ENCODE measurements around the gene MCF2L2.
"Not testable (repeated sequence)": the region's sequence is repeated elsewhere in the genome, so short reads cannot be mapped to it uniquely, and the experiment has no call there.

Gene MCF2L2

DNA sequence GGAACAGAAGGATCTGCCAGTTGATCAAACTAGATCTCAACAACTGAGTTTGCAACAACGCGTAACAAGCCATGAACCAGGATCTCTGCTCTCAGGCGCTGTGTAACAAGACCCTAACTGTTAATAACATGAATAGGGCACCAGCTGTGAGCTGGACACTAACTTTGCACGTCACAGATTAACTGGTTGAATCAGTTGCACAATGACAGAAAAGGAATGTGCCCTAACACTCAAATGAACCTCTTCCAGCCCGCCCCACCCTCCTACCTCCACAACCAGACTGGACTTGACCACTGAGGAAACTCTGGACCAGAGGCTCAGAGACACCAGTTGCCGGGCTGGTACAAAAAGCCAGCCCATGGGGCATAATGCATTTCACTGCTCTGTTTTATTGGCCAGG lies 34.3 kb downstream of the MCF2L2 start:
- DNase-seq, result no peak

DNA sequence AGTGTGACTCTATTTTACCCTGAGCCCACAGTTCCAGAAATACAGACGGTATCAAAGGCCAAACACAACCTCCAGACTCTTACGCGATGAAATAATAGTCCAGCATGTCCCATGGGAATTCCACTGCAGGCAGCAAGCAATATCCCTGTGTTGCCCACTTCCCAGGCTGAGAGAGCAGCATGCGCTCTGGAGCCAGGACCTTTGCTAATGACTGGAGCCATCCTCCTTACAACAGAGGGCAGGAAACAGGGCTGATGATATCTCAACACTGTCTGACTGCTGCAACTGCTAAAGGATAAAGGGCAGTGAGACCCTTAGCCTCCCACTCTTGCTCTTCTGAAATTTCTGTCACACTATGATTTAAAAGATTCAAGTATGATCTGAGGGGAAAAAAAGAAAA lies 34.8 kb downstream of the MCF2L2 start:
- no peak for DNase-seq

DNA sequence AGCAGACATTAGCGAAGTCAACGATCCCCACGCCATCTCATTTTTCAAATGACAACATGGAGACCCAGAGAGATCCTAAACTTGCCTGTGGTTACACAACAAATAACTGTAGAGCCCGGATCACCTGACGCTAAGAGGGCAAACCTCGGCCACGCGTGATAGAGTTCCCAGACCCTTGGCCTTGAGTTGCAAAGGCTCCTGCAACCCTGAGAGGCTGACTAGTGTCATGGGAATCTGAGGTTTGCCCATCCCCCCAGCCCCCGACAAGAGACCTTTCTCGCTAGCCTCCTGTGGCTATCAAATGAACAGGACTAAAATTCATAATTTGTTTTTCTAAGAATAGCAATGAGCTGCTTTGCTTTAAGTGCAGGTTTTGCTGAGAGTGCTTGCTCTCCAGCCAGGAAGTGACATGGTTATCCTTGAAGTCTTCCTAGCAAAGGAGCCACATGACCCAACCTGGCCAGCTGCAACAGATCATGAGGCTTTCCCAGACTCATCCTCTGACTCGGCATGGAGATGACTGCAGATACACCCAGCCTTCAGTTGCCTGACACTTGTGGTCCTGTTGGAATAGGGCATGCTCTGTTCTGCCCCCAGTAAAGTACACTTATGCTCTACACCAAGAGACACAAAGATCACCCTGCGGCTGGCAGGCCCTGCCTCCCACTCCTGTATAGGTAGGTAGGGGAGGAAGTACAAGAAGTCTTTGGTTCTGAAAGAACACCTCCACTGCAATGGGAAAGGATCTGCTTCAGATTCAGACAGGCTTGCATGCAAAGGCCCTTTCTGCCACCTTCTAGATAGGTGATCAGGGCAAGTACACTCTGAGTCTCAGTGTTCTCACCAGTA lies 36.0 kb downstream of the MCF2L2 start:
- DNase-seq, result no peak

DNA sequence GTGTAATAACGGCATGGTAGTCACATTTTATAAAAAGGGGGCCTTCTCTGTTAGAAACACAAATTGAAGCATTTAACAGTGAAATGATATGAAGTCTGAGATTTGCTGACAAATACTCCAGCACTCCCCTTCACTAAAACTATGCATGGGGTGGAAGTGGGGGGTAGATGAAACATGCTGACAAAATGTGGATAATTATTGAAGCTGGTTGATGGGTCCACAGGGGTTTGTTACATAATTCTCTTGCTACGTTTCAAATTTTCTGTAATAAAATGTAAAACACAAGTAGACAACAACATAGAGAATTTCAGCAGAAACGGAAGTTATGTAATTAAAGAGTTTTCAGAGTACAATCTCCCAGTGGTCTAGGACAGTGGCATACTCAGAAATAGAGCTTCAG lies 37.0 kb downstream of the MCF2L2 start:
- DNase-seq, result no peak

DNA sequence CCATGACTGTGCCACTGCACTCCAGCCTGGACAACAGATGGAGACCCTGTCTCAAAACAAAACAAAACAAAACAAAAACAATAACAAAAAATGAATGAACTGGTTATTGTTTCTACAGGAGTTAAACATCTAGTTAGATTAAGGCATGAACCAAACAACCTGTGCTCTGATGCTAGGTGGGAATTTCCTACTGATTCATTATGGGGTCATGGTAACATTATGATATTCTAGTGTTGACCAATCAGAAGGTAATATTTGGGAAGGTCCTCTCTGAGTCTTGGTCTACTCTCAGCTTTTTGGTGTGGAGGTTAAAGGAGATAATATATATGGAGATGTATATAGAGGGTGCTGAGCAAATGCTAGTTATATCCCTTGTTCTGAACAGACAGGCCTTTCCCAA lies 37.6 kb downstream of the MCF2L2 start:
- DNase-seq, result no peak

DNA sequence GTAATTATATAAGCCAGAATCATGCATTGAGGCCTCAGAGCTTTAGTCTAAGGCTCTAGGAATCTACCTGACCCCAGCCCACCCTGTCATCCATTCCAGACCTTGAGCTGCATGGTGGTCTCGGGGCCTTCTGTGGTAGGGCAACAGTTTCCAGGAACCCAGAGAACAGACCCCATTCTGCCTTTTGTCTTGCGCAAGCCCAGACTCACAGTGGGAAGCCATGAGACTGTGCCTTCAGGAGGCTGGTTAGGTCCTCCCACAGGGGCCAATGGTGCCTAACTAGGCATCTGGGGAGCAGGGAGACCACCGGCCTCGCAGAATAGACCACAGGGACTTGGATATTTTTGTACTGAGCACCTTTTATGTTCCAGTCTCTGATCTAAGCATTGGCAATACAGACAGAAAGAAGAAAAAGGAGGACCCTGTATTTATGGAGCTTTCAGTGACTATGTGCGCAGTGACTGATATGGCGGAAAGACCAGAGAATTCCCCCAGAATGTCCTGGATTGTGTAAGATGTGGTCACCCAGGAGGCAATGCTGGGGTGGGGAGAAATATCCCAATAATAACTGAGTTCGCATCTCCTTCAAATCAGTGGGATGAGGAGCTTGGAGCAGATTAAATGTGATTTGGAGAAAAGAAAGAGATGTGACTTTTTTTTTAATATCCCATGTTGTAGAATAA lies 40.1 kb downstream of the MCF2L2 start:
- no peak for DNase-seq

DNA sequence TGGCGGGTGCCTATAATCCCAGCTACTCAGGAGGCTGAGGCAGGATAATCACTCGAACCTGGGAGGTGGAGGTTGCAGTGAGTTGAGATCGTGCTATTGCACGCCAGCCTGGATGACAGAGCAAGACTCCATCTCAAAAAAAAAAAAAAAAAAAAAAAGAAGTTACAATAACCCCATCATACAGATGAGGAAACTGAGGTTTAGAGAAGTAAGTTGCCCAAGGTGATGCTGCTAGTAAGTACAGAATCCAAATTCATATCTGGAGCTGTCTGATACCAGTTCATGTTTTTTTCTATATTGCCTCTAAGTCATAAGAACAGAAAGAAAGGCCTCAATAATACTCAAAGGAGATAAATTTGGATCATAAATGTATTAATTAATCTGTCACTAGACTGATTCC lies 40.6 kb downstream of the MCF2L2 start:
- no peak for DNase-seq

DNA sequence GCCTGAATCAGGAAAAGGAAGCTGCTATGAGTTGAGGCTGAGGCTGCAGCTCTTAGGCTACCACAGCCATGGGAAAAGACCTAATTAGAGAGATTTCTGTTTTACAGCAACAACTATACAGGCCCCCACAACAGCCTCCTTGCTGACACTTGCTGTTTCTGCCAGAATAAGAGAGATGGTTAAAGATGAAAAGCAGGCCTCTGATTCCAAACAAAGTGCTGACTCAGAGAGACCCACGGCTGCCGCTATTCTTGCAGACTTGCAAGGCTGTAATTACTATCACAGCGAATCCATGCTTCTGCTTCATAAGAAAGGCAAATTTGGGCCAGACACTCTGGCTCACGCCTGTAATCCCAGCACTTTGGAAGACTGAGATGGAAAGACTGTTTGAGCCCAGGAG lies 41.8 kb downstream of the MCF2L2 start:
- DNase-seq, result no peak

DNA sequence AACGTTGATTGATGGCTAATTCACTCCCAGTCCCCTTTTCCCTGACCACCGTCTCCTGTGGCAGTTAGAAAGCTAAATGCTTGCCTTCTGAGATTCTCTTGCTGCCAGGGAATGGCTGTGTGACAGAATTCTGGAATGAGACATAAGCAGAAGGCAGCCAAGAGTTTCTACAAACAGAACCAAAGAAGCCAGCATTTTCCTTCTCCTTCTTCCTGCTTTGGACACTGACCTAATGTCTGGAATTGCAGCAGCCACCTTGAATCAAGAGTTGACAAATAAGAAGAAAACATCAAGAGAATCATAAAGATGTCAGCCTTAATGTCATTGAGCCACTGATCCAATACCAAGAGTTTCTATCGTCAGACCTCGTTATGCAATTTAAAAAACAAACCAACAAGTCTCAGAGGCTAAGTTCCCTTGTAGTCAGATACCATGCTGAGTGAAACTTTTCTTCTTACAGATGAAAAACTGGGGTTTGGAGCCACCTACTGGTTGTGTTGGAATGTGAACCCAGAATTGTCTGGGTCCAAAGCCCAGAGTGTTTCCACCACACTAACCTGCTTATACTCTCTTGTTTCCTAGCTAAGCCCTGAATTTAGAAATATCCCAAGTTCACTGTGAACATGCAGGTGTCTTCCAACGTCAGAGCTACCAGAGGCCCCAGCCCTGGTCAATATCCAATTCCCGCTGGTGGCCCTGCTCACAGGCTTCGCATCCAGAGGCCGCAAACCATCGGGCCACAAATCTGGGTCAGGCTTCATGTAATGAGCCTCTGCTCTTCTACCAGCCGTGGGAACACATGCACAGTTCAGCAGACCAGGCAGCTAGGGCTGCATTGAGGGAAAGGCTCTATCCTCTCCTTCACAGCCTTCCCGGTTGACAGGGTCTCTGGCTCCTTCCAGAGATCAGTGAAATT lies 42.5 kb downstream of the MCF2L2 start:
- DNase-seq, result no peak

DNA sequence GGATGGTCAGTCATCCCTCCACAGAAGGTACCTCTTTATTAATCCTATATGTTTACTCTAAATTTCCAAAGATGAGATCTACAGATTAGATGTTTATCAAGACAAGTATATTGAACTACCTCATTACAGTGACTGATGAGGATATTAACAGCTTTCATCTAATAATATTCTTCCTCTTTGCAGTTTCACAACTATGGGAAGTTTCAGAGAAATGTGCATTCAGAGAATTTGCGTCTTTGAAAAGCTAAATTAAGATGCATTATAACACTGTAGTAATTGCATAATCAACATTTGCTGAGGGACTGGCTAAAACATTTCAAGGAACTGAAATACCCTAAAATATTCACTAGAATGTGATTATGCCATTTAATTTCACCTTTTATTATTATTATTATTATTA lies 46.7 kb downstream of the MCF2L2 start:
- DNase-seq, result no peak

DNA sequence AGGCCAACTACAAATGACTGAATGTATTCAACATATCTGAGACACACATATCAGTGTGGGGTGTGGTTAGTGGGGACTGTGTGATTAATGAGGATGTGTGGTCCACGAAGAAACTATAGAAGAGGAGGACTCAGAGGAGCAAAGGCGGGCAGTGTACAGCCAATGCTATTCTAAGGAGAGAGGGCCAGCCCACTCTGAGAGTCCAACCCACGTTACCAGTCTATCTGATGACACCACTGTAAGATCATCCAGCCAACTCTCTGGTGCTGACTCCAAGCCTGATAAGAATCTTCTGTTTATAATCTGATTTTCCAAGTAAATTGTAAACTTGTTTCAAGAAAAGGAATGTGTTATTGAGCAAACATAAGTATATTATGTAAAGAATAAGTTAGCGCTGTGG lies 47.2 kb downstream of the MCF2L2 start:
- DNase-seq, result no peak

DNA sequence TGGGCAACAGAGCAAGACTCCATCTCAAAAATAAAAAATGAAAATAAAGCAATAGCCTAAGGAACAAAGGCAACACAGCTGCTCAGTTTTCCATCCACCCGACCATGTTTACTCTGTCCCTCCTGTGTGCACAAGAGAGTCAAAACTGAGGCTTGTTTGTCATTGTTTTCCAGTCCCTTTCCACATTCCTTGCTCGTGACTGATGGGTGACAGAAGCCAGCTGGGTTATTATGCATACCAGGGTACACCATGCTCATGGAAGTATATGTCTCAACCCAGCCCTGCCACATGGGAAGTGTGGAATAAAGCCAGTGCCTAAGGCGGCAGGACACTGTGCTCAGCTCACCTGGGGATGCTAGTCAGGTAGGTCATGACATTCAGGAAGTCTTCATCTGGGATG lies 49.5 kb downstream of the MCF2L2 start:
- no peak for DNase-seq

DNA sequence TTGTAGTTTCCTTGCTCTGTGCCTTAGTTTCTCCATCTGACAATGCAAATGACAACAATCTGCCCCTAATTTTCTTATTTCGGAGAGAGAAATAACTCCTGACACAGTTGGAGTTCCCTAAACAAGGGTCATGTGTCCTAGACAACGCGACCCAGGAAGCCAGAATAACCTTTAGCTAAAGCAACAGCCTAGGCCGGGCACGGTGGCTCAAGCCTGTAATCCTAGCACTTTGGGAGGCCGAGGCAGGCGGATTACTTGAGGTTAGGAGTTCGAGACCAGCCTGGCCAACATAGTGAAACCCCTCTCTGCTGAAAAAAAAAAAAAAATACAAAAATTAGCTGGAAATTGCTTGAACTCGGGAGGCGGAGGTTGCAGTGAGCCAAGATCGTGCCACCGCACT lies 49.9 kb downstream of the MCF2L2 start:
- DNase-seq, result no peak

DNA sequence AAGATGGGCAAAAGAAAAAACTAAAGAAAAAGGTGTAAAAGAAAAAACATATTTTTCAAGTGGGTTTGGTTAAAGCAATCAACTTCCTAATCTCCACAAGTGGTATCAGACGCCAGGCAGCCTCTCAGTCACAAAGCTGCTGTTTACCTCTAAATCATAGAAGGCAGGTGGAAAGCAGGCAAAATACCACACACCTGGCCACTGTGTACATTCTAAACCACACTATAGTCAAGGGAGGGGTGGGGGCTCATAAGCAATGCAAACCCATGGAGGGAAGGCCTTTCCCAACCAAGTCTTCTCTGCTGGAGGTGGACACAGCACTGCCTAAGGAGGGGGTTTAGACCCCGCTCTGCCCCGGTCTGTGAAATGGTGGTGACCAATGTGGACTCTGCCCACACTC lies 50.4 kb downstream of the MCF2L2 start:
- DNase-seq, result no peak

DNA sequence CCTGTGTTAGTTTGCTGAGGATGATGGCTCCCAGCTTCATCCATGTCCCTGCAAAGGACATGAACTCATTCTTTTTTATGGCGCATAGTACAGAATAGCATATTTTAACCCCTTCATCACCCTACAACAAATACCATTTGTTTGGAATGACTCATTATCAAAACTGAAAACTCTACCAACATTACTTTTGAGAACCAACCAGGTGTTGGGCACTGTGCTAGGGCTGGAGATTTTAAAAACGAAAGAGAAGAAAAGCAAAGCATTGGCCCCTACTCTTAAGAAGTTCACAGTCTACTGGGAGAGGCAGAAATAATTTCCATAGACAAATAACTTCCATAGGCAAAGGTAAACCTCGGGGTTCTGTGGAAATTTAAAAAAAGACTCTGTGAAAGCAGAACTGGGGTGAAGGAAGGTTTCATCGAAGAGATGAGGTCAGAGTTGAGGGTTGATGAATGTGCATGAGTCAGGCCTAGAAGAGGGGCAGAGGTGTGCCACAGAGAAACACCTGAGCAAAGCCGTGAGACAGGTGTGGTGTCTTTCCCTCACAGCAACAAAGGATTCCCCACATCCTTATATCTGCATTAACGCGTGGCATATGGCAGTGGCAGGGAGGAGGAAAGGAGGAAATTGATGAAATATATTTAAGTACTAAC lies 51.0 kb downstream of the MCF2L2 start:
- DNase-seq, result no peak

DNA sequence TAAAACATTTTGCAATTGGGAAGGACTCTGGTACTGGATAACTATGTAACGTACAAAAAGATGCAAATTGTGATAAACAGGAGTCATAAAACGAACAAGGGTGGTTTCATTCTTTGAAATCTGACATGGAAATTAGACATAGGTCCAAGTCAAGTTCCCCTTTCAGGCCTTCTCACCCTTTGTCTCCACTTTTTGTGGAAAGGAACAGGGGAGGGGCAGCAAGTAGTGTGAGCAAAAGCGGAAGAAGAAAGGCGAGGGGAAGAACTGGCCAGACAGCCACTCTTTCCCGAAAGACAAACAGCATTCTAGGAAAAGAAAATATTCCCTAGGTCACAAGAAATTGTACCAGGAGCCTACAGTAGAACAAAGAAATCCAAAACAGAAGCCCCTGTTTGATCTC lies 52.6 kb downstream of the MCF2L2 start:
- DNase-seq, result no peak

DNA sequence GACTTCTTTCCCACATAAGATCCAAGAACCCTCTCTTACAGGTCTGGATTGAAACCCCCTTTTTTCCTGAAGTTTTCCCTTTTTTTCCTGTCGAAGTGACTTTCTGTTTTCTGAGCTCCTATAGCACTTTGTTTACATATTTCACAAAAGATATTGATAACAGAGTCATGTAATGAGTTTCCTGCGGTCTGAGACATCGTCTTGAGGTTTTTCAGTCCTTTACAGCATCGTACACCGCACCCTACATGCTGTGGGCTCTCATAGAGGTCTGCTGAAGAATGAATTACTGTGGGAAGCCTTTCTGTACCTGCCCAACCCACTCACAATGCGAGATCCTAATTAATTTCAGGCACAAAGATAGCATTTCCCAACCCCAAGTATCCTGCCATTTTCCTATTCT lies 53.1 kb downstream of the MCF2L2 start:
- no peak for DNase-seq

DNA sequence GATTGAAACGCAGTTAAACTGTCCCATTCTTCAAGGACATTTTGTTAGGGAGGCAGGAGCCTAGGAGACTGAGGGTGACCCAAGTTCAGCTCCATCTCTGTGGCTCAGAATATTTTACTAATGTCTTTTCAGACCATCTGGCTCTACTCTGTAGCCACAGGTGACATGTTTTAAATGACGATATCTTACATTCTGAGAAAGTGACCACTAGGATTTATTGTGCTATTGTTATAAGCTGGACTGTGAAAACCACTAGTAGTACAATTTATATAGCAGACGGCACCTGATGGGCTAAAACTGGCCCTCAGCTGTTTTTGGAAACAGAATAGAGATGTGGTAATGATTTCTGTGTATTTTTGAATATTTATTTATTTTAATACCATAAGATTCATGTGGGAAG lies 55.5 kb downstream of the MCF2L2 start:
- DNase-seq, result no peak

DNA sequence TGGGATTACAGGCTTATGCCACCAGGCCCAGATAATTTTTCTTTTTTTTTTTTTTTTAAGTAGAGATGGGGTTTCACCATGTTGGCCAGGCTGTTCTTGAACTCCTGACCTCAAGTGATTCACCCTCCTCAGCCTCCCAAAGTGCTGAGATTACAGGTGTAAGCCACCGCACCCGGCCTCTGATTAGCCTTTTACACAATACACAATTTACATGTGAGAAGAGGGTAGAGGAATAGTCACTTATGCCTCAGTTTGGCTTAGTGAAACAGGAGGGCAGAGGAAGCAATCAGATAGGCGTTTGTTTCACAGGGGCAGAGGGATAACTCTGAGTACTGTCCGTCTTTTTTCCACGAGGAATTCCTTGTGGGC lies 56.8 kb downstream of the MCF2L2 start:
- not testable (repeated sequence) for DNase-seq

DNA sequence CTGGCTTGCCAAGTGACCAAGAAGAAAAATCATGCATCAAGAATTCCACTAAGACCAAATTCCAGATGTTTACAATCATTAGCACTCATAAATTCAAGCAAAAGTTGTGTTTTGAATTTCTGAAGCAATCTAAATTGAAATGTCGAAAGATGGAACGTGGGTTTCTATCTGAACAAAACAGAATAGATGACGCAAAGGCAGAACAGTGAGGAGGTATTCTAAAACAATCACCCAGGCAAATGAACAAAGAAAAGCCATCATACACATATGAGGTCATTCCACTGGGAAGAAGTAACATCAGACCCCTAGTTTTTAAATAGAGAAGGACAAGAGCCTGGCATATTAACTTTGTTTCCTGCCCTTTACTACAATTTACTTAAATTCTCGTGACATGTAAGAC lies 58.0 kb downstream of the MCF2L2 start:
- no peak for DNase-seq

DNA sequence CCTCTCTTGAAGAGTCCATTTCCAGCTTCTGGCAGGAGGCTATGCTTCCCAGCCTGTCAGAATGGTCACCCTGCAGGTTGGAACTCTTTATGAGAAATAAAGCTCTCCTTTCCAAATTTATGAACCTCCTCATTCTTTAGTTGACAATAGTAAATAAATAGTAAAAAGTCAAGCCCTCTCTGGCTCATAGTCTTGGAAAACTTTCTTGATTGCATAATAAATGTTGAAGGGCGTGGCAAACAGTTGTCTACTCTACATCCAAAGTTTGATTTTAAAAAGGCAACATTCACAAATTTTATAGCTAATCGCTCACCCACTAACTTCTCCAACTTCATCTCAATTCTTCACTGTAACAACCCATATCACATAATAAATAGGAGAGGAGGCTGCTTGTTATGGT lies 58.8 kb downstream of the MCF2L2 start:
- DNase-seq, result no peak

DNA sequence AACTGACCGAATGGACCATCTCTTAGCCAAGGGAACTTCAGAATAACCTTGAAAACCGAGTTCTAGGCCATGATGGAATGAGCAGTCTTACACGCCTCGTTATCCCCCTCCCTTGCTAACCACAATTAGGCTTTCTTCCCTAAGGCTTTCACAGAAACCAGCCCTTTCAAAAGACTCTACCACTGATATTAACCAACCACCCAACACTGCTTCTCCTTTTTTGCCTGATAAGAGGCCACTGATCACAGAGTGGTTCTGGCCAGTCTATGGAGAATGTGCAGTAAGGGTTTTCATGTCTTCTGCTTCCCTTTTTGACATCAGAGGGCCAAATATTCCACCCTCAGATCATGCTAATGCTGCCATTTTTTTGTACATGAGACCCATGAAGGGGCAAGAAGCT lies 59.3 kb downstream of the MCF2L2 start:
- no peak for DNase-seq

DNA sequence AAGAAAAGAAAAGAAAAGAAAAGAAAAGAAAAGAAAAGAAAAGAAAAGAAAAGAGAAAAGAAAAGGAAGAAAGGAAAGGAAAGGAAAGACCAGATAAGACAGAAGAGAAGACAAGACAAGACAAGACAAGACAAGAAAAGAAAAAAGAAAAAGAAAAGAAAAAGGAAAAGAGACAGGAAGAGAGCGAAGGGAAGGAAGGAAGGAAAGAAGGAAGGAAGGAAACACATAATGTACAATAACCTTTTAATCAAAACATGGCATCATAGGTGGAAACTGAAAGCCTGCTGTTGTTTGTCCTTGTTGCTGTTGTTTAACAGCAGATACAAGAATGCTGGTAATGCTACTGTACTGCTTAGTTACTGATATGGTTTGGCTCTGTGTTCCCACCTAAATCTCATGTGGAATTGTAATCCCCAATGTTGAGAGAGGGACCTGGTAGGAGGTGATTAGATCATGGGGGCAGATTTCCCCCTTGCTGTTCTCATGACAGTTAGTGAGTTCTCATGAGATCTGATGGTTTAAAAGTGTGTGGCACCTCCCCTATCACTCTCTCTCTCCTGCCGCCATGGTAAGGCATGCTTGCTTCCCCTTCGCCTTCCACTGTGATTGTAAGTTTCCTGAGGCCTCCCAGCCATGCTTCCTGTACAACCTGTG lies 67.3 kb downstream of the MCF2L2 start:
- no peak for DNase-seq

Measured in NCI-H1048 (cell line).